Mesenchymal stem cell (in vitro differentiated cells and primary cell): ENCODE measurements around the gene SDK2.

Experiments
- DNase-seq: peaks from one replicate; pipeline ENCODE4 v3.0.0-alpha.2; 2013
- H2AFZ ChIP-seq: one replicate; pipeline ENCODE4 v1.6.1; 2013; ENCODE audit warnings: low read depth, mild to moderate bottlenecking, control low read depth, inconsistent platforms, low read length, moderate library complexity
- H2AK5ac ChIP-seq: 2 replicates; pipeline ENCODE4 v1.6.1; 2013; ENCODE audit warnings: low read length, moderate library complexity, mild to moderate bottlenecking, inconsistent platforms; ENCODE audit not compliant: severe bottlenecking
- H2BK120ac ChIP-seq: one replicate; pipeline ENCODE4 v1.6.1; 2013; ENCODE audit warnings: low read depth, mild to moderate bottlenecking, inconsistent platforms, low read length, moderate library complexity
- H2BK12ac ChIP-seq, 2 experiments: one replicate each; pipeline ENCODE4 v1.6.1; 2013; ENCODE audit warnings: inconsistent platforms in 2 of 2, low read length in 2 of 2, mild to moderate bottlenecking in 2 of 2, moderate library complexity in 2 of 2, control low read depth in 1 of 2
- H2BK15ac ChIP-seq: one replicate; pipeline ENCODE4 v1.6.1; 2013; ENCODE audit warnings: mild to moderate bottlenecking, low read depth, inconsistent platforms; ENCODE audit not compliant: poor library complexity, severe bottlenecking
- H2BK5ac ChIP-seq: 2 replicates; pipeline ENCODE4 v1.6.1; 2013; ENCODE audit warnings: low read depth, mild to moderate bottlenecking, low read length, control low read depth, inconsistent platforms; ENCODE audit not compliant: poor library complexity, severe bottlenecking
- H3K14ac ChIP-seq, 2 experiments: one replicate each; pipeline ENCODE4 v1.6.1; 2013; ENCODE audit warnings: inconsistent platforms in 2 of 2, low read length in 2 of 2, control low read depth in 1 of 2, mild to moderate bottlenecking in 1 of 2, moderate library complexity in 1 of 2
- H3K18ac ChIP-seq, 2 experiments: one replicate each; pipeline ENCODE4 v1.6.1; 2013; ENCODE audit warnings: inconsistent platforms in 2 of 2, low read length in 2 of 2, control low read depth in 1 of 2, low read depth in 1 of 2, mild to moderate bottlenecking in 1 of 2
- H3K23ac ChIP-seq, 2 experiments: one replicate each; pipeline ENCODE4 v1.6.1; 2013; ENCODE audit warnings: inconsistent platforms in 2 of 2, low read length in 2 of 2, mild to moderate bottlenecking in 2 of 2, moderate library complexity in 2 of 2, control low read depth in 1 of 2
- H3K27ac ChIP-seq: 2 replicates; pipeline ENCODE4 v1.5.1; 2013; ENCODE audit warnings: mild to moderate bottlenecking, moderate library complexity, low read length, control low read depth, inconsistent platforms; ENCODE audit not compliant: poor library complexity, severe bottlenecking
- H3K27me3 ChIP-seq, 2 experiments: 2 replicates each; pipeline versions ENCODE4 v1.6.1 to v1.7.0; 2013; ENCODE audit warnings: low read length in 2 of 2, mild to moderate bottlenecking in 2 of 2, moderate library complexity in 2 of 2, control low read depth in 1 of 2, inconsistent platforms in 1 of 2; ENCODE audit not compliant: control insufficient read depth in 1 of 2, insufficient read depth in 1 of 2
- H3K36me3 ChIP-seq, 2 experiments: 2 replicates each; pipeline versions ENCODE4 v1.6.1 to v1.7.0; 2013; ENCODE audit warnings: low read length in 2 of 2, control low read depth in 1 of 2, inconsistent platforms in 1 of 2, low read depth in 1 of 2, mild to moderate bottlenecking in 1 of 2; ENCODE audit not compliant: insufficient read depth in 2 of 2, control insufficient read depth in 1 of 2
- H3K4ac ChIP-seq, 2 experiments: one replicate each; pipeline ENCODE4 v1.6.1; 2013; ENCODE audit warnings: inconsistent platforms in 2 of 2, low read length in 2 of 2, mild to moderate bottlenecking in 2 of 2, moderate library complexity in 2 of 2, control low read depth in 1 of 2, low read depth in 1 of 2
- H3K4me1 ChIP-seq: 2 replicates; pipeline ENCODE4 v1.6.1; 2013; ENCODE audit warnings: low read depth, low read length, control low read depth; ENCODE audit not compliant: control insufficient read depth, insufficient read depth
- H3K4me2 ChIP-seq: 2 replicates; pipeline ENCODE4 v1.6.1; 2013; ENCODE audit warnings: low read length, mild to moderate bottlenecking, inconsistent platforms; ENCODE audit not compliant: poor library complexity, severe bottlenecking
- H3K4me3 ChIP-seq, 2 experiments: 2 replicates each; pipeline versions ENCODE4 v1.5.1 to v1.7.0; 2013; ENCODE audit warnings: low read length in 2 of 2, mild to moderate bottlenecking in 2 of 2, control low read depth in 1 of 2, low read depth in 1 of 2; ENCODE audit not compliant: insufficient read depth in 1 of 2
- H3K79me1 ChIP-seq: replicated peaks from 2 replicates; pipeline ENCODE4 v1.6.1; 2013; ENCODE audit warnings: mild to moderate bottlenecking, control low read depth, low read length, inconsistent platforms; ENCODE audit not compliant: poor library complexity, severe bottlenecking
- H3K9ac ChIP-seq: 2 replicates; pipeline ENCODE4 v1.7.0; 2013; ENCODE audit warnings: mild to moderate bottlenecking, low read length, moderate library complexity
- H3K9me3 ChIP-seq: 2 replicates; pipeline ENCODE4 v1.7.0; 2013; ENCODE audit warnings: mild to moderate bottlenecking, low read length; ENCODE audit not compliant: control insufficient read depth
- H4K8ac ChIP-seq: one replicate; pipeline ENCODE4 v1.6.1; 2013; ENCODE audit warnings: inconsistent platforms, mild to moderate bottlenecking, low read length, moderate library complexity
- H4K91ac ChIP-seq: one replicate; pipeline ENCODE4 v1.6.1; 2013; ENCODE audit warnings: mild to moderate bottlenecking, low read length, inconsistent platforms
- WGBS: methylation state at CpG from one replicate; pipeline ENCODE4 v1.1.7; 2013; ENCODE audit warnings: mixed read lengths; 5-methylcytosine and 5-hydroxymethylcytosine counted together

The SDK2 gene

GRCh38 chr17:73394512-73395450 is 249.5 kb downstream of the SDK2 start:
- H3K9ac ChIP-seq, result no peak overlapping the region

DNA sequence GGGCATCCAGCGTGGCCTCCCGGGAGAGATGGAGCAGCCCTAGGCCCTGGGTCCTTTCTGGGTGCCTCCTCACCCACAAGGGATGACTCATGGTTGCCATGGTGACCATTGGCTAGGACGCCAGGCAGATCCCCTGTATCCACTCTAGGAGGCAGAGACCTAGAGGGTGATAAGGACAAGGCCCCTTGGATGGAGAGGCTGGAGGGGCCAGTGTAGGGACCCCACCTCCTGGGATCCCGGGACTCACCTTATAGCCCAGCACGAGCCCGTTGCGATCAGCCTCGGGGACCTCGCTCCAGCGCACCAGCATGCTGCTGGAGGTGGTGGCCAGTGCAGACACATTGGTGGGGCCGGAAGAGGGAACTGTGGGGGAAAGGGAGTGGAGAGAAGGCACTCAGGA is 250.3 kb downstream of the SDK2 start:
- Histone ChIP-seq H3K4me2 (no peak overlapping the region), H2BK15ac (no peak overlapping the region), H2BK12ac (no peak overlapping the region), H3K9me3 (no peaks in the 10 kb centered on the region), H2BK120ac (no peak overlapping the region), H3K4me3 (no peak overlapping the region), H3K14ac (no peak overlapping the region), H4K91ac (no peak overlapping the region), H3K27me3 (peaks cover 1 to 58% of the 10 kb centered on the region in 2 experiments), H3K18ac (no peak overlapping the region), H3K4me1 (peaks cover 33% of the 10 kb centered on the region), H3K36me3 (no peaks in the 10 kb centered on the region), H2AK5ac (no peak overlapping the region), H2BK5ac (no peak overlapping the region), H4K8ac (no peak overlapping the region), H2AFZ (no peak overlapping the region), H3K4ac (no peak overlapping the region), H3K79me1 (no peaks in the 10 kb centered on the region), H3K27ac (no peak overlapping the region), H3K23ac (no peak overlapping the region), H3K9ac (no peak overlapping the region)
- DNase-seq, result peak; percentile 35
- 85% methylated on average over 11 of the region's 11 CpGs for WGBS

More at GRCh38 chr17:73394512-73395450, 249.5 kb downstream of the SDK2 start:
- H3K4ac ChIP-seq, result no peak overlapping the region
- no peak overlapping the region for H2BK15ac ChIP-seq
- no peaks in the 10 kb centered on the region for H3K9me3 ChIP-seq
- no peak overlapping the region for H3K4me3 ChIP-seq
- no peak overlapping the region for H2BK120ac ChIP-seq
- H2AK5ac ChIP-seq, result no peak overlapping the region
- no peak overlapping the region for H3K27ac ChIP-seq
- no peak overlapping the region for H4K8ac ChIP-seq
- 89% methylated on average over 25 of the region's 25 CpGs for WGBS
- H3K4me1 ChIP-seq, result peaks cover 33% of the 10 kb centered on the region
- H3K14ac ChIP-seq, result peak overlapping the region in 1 of 2 experiments; percentile 75
- no peak for DNase-seq
- H2AFZ ChIP-seq, result no peak overlapping the region
- no peak overlapping the region for H3K23ac ChIP-seq
- no peak overlapping the region for H3K4me2 ChIP-seq
- H2BK5ac ChIP-seq, result no peak overlapping the region
- H3K27me3 ChIP-seq, result peaks cover 3 to 65% of the 10 kb centered on the region in 2 experiments
- H3K79me1 ChIP-seq, result no peaks in the 10 kb centered on the region
- H2BK12ac ChIP-seq, result no peak overlapping the region
- no peak overlapping the region for H3K18ac ChIP-seq
- H3K36me3 ChIP-seq, result no peaks in the 10 kb centered on the region
- H4K91ac ChIP-seq, result no peak overlapping the region

DNA sequence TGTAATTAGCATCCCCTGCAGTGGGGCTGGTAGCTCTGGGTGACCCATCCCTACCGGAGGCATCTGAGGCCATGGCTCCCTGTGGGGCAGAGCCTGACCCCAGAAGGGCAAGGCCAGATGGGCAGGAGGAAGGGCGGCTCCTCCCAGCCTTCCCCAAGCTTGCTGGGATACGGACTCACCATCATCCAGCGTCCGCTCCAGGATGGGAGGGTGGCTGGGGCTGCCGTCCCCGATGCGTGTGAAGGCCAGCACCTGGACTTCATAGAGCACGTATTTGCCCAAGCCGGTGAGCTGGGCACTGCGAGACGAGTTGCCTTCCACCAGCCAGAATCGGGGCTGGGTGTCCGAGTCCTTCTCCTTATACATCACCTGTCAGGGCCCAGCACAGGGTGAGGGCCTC is 250.9 kb downstream of the SDK2 start:
- H4K8ac ChIP-seq, result no peak overlapping the region
- H3K79me1 ChIP-seq, result no peaks in the 10 kb centered on the region
- no peak overlapping the region for H4K91ac ChIP-seq
- no peak overlapping the region for H3K4me2 ChIP-seq
- peaks cover 34% of the 10 kb centered on the region for H3K4me1 ChIP-seq
- no peak overlapping the region for H2AFZ ChIP-seq
- H3K9me3 ChIP-seq, result no peaks in the 10 kb centered on the region
- no peak overlapping the region for H2BK5ac ChIP-seq
- H3K4ac ChIP-seq, result no peak overlapping the region
- H3K27ac ChIP-seq, result no peak overlapping the region
- no peak overlapping the region for H3K23ac ChIP-seq
- H2BK120ac ChIP-seq, result no peak overlapping the region
- H3K18ac ChIP-seq, result no peak overlapping the region
- WGBS, result 97% methylated on average over 14 of the region's 14 CpGs
- H3K4me3 ChIP-seq, result no peak overlapping the region
- peaks cover 0 to 53% of the 10 kb centered on the region in 2 experiments for H3K27me3 ChIP-seq
- no peak overlapping the region for H2BK15ac ChIP-seq
- no peak for DNase-seq
- H2AK5ac ChIP-seq, result no peak overlapping the region
- H3K36me3 ChIP-seq, result no peaks in the 10 kb centered on the region
- no peak overlapping the region for H2BK12ac ChIP-seq
- no peak overlapping the region for H3K9ac ChIP-seq
- no peak overlapping the region for H3K14ac ChIP-seq

- H2AK5ac ChIP-seq, result no peak overlapping the region
- no peak overlapping the region for H3K4me3 ChIP-seq
- H3K14ac ChIP-seq, result no peak overlapping the region
- no peak overlapping the region for H2BK12ac ChIP-seq
- H3K27me3 ChIP-seq, result peaks cover 0 to 41% of the 10 kb centered on the region in 2 experiments
- no peak overlapping the region for H3K4ac ChIP-seq
- H4K8ac ChIP-seq, result no peak overlapping the region
- H2BK5ac ChIP-seq, result no peak overlapping the region
- H3K9me3 ChIP-seq, result no peaks in the 10 kb centered on the region
- 91% methylated on average over 24 of the region's 24 CpGs for WGBS
- H3K9ac ChIP-seq, result no peak overlapping the region
- no peak overlapping the region for H3K4me2 ChIP-seq
- H3K36me3 ChIP-seq, result peaks cover 0 to 2% of the 10 kb centered on the region in 2 experiments
- no peak for DNase-seq
- peak overlapping the region; percentile 8 for H2BK15ac ChIP-seq
- H3K27ac ChIP-seq, result no peak overlapping the region
- no peaks in the 10 kb centered on the region for H3K79me1 ChIP-seq
- no peak overlapping the region for H2AFZ ChIP-seq
- H3K23ac ChIP-seq, result no peak overlapping the region
- H3K18ac ChIP-seq, result no peak overlapping the region
- no peak overlapping the region for H2BK120ac ChIP-seq
- peaks cover 32% of the 10 kb centered on the region for H3K4me1 ChIP-seq
- no peak overlapping the region for H4K91ac ChIP-seq
Observed at GRCh38 chr17:73391331-73392265, 252.6 kb downstream of the SDK2 start.
